AG10803 (cell line): ENCODE results near the gene TMEM198.
A peak's percentile ranks its signal among the peaks of the same experiment; 100 is the strongest.

ENCODE experiments used
- DNase-seq: peaks from one replicate; pipeline ENCODE4 v3.0.0; 2010; ENCODE audit warnings: low read depth
- H3K4me3 ChIP-seq: 2 replicates; pipeline ENCODE4 v1.5.1; 2011; ENCODE audit warnings: mild to moderate bottlenecking, low read length, control low read depth
- CTCF ChIP-seq: conservative IDR thresholded peaks from 2 replicates; pipeline ENCODE4 v1.5.1; 2011; ENCODE audit warnings: mild to moderate bottlenecking, low read length, control low read depth, inconsistent platforms

TMEM198 gene

GRCh38 chr2:219554350-219554749 is 10.5 kb downstream of the TMEM198 start:
- DNase-seq: no peak
- H3K4me3 ChIP-seq: no peak overlapping the region
- TF ChIP-seq CTCF: no peak

- TF ChIP-seq CTCF: no peak
- DNase-seq: no peak
- H3K4me3 ChIP-seq: no peak overlapping the region
Measured at GRCh38 chr2:219555956-219556355, 12.1 kb downstream of the TMEM198 start.

GRCh38 chr2:219556413-219556812 is 12.6 kb downstream of the TMEM198 start:
- H3K4me3 ChIP-seq: no peak overlapping the region
- no peak for TF ChIP-seq CTCF
- no peak for DNase-seq

- no peak for DNase-seq
- H3K4me3 ChIP-seq: no peak overlapping the region
- no peak for TF ChIP-seq CTCF
Measured at GRCh38 chr2:219557320-219557719, 13.5 kb downstream of the TMEM198 start.

- TF ChIP-seq CTCF: no peak
- no peak overlapping the region for H3K4me3 ChIP-seq
- no peak for DNase-seq
Measured at GRCh38 chr2:219557791-219558785, 14.3 kb downstream of the TMEM198 start.

- no peak for TF ChIP-seq CTCF
- DNase-seq: peak; percentile 31
Measured at GRCh38 chr2:219559156-219559915, 15.5 kb downstream of the TMEM198 start.

More at GRCh38 chr2:219559156-219559915, 15.5 kb downstream of the TMEM198 start:
- no peak overlapping the region for H3K4me3 ChIP-seq
